SK-N-SH treated with all-trans-retinoic acid at 6 μM for 48 hours (cell line): ENCODE measurements around the gene GAPDHS.

Experiments
- ATAC-seq: fragments of 200-7000 bp; cut with Tn5 transposase; 3 replicates; pipeline ENCODE4 v1.9.1; 2020; ENCODE audit warnings: mild to moderate bottlenecking, moderate library complexity
- ARNTL ChIP-seq: fragments of 450-650 bp; formaldehyde crosslinking; IDR thresholded peaks from 2 replicates; pipeline ENCODE4 v1.5.0; 2020; ENCODE audit warnings: low read depth, mild to moderate bottlenecking, moderate library complexity, borderline replicate concordance
- BACH2 ChIP-seq: fragments of 250-450 bp; sonication (Bioruptor Pico); IDR thresholded peaks from 2 replicates; pipeline ENCODE4 v1.9.0; 2021; ENCODE audit warnings: mild to moderate bottlenecking, borderline replicate concordance
- CREB5 ChIP-seq: fragments of 250-450 bp; sonication (Bioruptor Pico); IDR thresholded peaks from 2 replicates; pipeline ENCODE4 v1.5.1; 2020; ENCODE audit warnings: low read depth, mild to moderate bottlenecking, moderate library complexity
- CSDC2 ChIP-seq: fragments of 250-450 bp; sonication (Bioruptor Pico); IDR thresholded peaks from 2 replicates; pipeline ENCODE4 v1.5.0; 2020; ENCODE audit warnings: mild to moderate bottlenecking, moderate library complexity
- ESRRG ChIP-seq: fragments of 250-450 bp; sonication (Bioruptor Pico); IDR thresholded peaks from 2 replicates; pipeline ENCODE4 v1.6.1; 2021; ENCODE audit warnings: mild to moderate bottlenecking
- GLIS3 ChIP-seq: fragments of 250-450 bp; sonication (Bioruptor Pico); IDR thresholded peaks from 2 replicates; pipeline ENCODE4 v1.5.0; 2020; ENCODE audit warnings: mild to moderate bottlenecking, moderate library complexity
- ISL1 ChIP-seq: fragments of 250-450 bp; sonication (Bioruptor Pico); IDR thresholded peaks from 2 replicates; pipeline ENCODE4 v2.1.2; 2022; ENCODE audit warnings: mild to moderate bottlenecking, moderate library complexity
- OSR1 ChIP-seq: fragments of 250-450 bp; sonication (Bioruptor Pico); IDR thresholded peaks from 2 replicates; pipeline ENCODE4 v1.8.0; 2022; ENCODE audit warnings: moderate library complexity, mild to moderate bottlenecking, inconsistent platforms
- PATZ1 ChIP-seq: fragments of 250-450 bp; sonication (Bioruptor Pico); IDR thresholded peaks from 2 replicates; pipeline ENCODE4 v1.8.0; 2020; ENCODE audit warnings: mild to moderate bottlenecking, moderate library complexity, borderline replicate concordance
- PPARA ChIP-seq: fragments of 250-450 bp; sonication (Bioruptor Pico); IDR thresholded peaks from 2 replicates; pipeline ENCODE4 v1.5.0; 2020; ENCODE audit warnings: mild to moderate bottlenecking, borderline replicate concordance
- RARB ChIP-seq: fragments of 250-450 bp; sonication (Bioruptor Pico); IDR thresholded peaks from 2 replicates; pipeline ENCODE4 v1.8.0; 2021; ENCODE audit warnings: mild to moderate bottlenecking, moderate library complexity
- SNAI2 ChIP-seq: fragments of 250-450 bp; sonication (Bioruptor Pico); IDR thresholded peaks from 2 replicates; pipeline ENCODE4 v1.5.0; 2020; ENCODE audit warnings: mild to moderate bottlenecking, moderate library complexity
- TCF4 ChIP-seq: fragments of 250-450 bp; sonication (Bioruptor Pico); IDR thresholded peaks from 2 replicates; pipeline ENCODE4 v1.8.0; 2021; ENCODE audit warnings: mild to moderate bottlenecking, moderate library complexity, borderline replicate concordance
- TOX ChIP-seq: fragments of 250-450 bp; sonication (Bioruptor Pico); IDR thresholded peaks from 2 replicates; pipeline ENCODE4 v1.8.0; 2021; ENCODE audit warnings: mild to moderate bottlenecking, moderate library complexity, borderline replicate concordance
- TSHZ2 ChIP-seq: fragments of 250-450 bp; sonication (Bioruptor Pico); IDR thresholded peaks from 2 replicates; pipeline ENCODE4 v1.5.0; 2020; ENCODE audit warnings: mild to moderate bottlenecking, moderate library complexity
- ZC3H10 ChIP-seq: fragments of 250-450 bp; sonication (Bioruptor Pico); IDR thresholded peaks from 2 replicates; pipeline ENCODE4 v1.5.1; 2021; ENCODE audit warnings: mild to moderate bottlenecking, moderate library complexity
- ZFP3 ChIP-seq: fragments of 250-450 bp; sonication (Bioruptor Pico); IDR thresholded peaks from 2 replicates; pipeline ENCODE4 v1.5.0; 2020; ENCODE audit warnings: mild to moderate bottlenecking, moderate library complexity
- ZFP30 ChIP-seq: fragments of 450-650 bp; formaldehyde crosslinking; IDR thresholded peaks from 2 replicates; pipeline ENCODE4 v1.5.0; 2022; ENCODE audit warnings: mild to moderate bottlenecking, moderate library complexity
- ZNF565 ChIP-seq: fragments of 450-650 bp; formaldehyde crosslinking; conservative IDR thresholded peaks from 2 replicates; pipeline ENCODE4 v1.5.0; 2020; ENCODE audit warnings: low read depth, mild to moderate bottlenecking, moderate library complexity
- ZNF70 ChIP-seq: fragments of 450-650 bp; formaldehyde crosslinking; IDR thresholded peaks from 2 replicates; pipeline ENCODE4 v1.5.0; 2020; ENCODE audit warnings: mild to moderate bottlenecking, moderate library complexity
- ZNF8 ChIP-seq: fragments of 450-650 bp; formaldehyde crosslinking; IDR thresholded peaks from 2 replicates; pipeline ENCODE4 v1.5.0; 2020; ENCODE audit warnings: mild to moderate bottlenecking, moderate library complexity
- TF ChIP-seq, protein P1 (sequence below): fragments of 250-450 bp; sonication (Bioruptor Pico); IDR thresholded peaks from 2 replicates; pipeline ENCODE4 v1.8.0; 2021; ENCODE audit warnings: low read depth, mild to moderate bottlenecking, moderate library complexity, borderline replicate concordance
- TF ChIP-seq, protein P2 (sequence below): fragments of 250-450 bp; sonication (Bioruptor Pico); IDR thresholded peaks from 2 replicates; pipeline ENCODE4 v1.5.1; 2021; ENCODE audit warnings: mild to moderate bottlenecking, moderate library complexity

Gene GAPDHS

DNA sequence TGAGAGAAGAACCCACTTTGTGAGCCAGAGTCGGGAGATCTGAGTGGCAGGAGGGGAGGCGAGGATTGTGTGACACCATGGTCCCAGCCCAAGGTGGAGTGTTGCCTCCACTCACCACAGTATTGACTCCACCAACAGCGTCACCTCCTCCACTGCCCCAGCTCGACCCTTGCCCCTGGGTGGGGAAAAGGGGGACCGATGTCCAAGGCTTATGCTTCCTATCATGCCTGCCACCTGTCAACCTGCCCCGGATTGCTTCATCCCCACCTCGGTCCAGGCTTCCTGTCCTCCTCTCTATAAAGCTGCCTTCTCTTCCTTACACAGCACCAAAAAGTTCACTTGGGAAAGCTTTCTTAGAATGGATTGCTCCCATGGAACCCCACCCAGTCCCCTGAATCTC, 27.2 kb upstream of the GAPDHS start:
- no peak for TF ChIP-seq PATZ1 (CRISPR knock-in tag)
- TF ChIP-seq CREB5 (CRISPR knock-in tag): no peak
- no peak for TF ChIP-seq ZC3H10
- TF ChIP-seq ISL1 (CRISPR knock-in tag): no peak
- no peak for TF ChIP-seq ZNF8 (CRISPR knock-in tag)
- no peak for TF ChIP-seq BACH2 (CRISPR knock-in tag)
- TF ChIP-seq ZNF70 (CRISPR knock-in tag): no peak
- no peak for TF ChIP-seq ESRRG (CRISPR knock-in tag)
- no peak for TF ChIP-seq TSHZ2 (CRISPR knock-in tag)
- no peak for TF ChIP-seq CSDC2
- no peak for TF ChIP-seq PPARA (CRISPR knock-in tag)
- no peak for TF ChIP-seq ZFP3
- TF ChIP-seq SNAI2: no peak
- no peak for TF ChIP-seq GLIS3 (CRISPR knock-in tag)
- no peak for TF ChIP-seq OSR1 (CRISPR knock-in tag)
- no peak for TF ChIP-seq TCF4 (CRISPR knock-in tag)
- TF ChIP-seq, all 23 proteins: peak for 0
- ATAC-seq: no peak

DNA sequence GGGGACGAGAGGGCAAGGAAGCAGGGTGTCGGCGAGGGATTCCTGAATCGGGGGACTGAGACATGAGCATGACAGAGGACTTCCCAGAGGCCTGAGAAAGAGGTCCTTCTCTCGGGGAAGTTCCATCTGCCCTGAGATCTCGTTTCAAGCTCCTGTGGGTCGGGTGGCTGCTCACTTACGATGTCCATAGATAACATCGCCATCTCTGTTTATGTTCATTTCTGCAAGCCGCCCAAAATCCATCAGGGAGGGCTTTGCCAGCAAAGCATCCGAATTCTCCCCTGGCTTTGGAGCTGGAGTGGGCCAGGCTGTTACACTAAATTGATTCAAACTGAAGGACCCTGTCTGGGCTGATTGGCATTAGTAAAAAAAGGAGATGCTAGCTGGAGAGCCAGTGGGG, 25.7 kb upstream of the GAPDHS start:
- TF ChIP-seq TCF4 (CRISPR knock-in tag): no peak
- no peak for TF ChIP-seq PPARA (CRISPR knock-in tag)
- TF ChIP-seq, protein P1, sequence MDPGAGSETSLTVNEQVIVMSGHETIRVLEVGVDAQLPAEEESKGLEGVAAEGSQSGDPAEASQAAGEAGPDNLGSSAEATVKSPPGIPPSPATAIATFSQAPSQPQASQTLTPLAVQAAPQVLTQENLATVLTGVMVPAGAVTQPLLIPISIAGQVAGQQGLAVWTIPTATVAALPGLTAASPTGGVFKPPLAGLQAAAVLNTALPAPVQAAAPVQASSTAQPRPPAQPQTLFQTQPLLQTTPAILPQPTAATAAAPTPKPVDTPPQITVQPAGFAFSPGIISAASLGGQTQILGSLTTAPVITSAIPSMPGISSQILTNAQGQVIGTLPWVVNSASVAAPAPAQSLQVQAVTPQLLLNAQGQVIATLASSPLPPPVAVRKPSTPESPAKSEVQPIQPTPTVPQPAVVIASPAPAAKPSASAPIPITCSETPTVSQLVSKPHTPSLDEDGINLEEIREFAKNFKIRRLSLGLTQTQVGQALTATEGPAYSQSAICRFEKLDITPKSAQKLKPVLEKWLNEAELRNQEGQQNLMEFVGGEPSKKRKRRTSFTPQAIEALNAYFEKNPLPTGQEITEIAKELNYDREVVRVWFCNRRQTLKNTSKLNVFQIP (CRISPR knock-in tag): no peak
- no peak for TF ChIP-seq RARB (CRISPR knock-in tag)
- no peak for TF ChIP-seq ARNTL (CRISPR knock-in tag)
- TF ChIP-seq ZFP30 (CRISPR knock-in tag): no peak
- no peak for TF ChIP-seq ZFP3
- no peak for TF ChIP-seq TOX (CRISPR knock-in tag)
- no peak for TF ChIP-seq TSHZ2 (CRISPR knock-in tag)
- TF ChIP-seq ZNF565: no peak
- no peak for TF ChIP-seq ZNF70 (CRISPR knock-in tag)
- TF ChIP-seq, protein P2, sequence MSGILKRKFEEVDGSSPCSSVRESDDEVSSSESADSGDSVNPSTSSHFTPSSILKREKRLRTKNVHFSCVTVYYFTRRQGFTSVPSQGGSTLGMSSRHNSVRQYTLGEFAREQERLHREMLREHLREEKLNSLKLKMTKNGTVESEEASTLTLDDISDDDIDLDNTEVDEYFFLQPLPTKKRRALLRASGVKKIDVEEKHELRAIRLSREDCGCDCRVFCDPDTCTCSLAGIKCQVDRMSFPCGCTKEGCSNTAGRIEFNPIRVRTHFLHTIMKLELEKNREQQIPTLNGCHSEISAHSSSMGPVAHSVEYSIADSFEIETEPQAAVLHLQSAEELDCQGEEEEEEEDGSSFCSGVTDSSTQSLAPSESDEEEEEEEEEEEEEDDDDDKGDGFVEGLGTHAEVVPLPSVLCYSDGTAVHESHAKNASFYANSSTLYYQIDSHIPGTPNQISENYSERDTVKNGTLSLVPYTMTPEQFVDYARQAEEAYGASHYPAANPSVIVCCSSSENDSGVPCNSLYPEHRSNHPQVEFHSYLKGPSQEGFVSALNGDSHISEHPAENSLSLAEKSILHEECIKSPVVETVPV (CRISPR knock-in tag): no peak
- no peak for TF ChIP-seq PATZ1 (CRISPR knock-in tag)
- no peak for TF ChIP-seq SNAI2
- TF ChIP-seq ISL1 (CRISPR knock-in tag): no peak
- no peak for TF ChIP-seq CREB5 (CRISPR knock-in tag)
- ATAC-seq: no peak
